ENCODE measurements around the gene HLA-DRB1. TPM values are rescaled to one million over a fixed set of nuclear protein-coding genes. Genes with fewer than 3 reads are reported as not detected.

HLA-DRB1 gene
- total RNA-seq, 4 donors from 2014 or later = 28.2 to 93.2 (median 49.1) TPM

DNA sequence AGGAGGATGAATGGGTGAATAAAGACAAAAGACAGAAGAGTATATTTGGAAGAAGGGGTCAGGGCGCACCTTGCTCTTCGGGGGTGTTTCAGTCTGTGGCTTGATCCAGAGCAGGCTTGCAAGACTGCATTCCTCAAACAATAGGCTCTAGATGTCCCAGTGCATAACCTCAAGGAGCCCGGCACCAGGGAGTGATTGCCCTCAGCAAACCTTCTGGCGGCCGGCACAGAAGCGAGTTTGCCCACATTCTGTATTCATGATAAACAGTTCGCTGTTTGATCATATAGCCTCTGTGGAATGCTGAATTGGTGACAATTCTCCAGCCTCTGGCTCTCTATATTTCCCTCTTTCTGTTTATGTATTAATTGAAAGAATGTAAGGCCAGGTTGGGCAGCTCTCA is 29.9 kb downstream of the HLA-DRB1 start:
- 72% methylated on average over 2 of the region's 7 CpGs for WGBS
- Histone ChIP-seq H3K27me3 (no peaks in the 10 kb centered on the region), H3K9me3 (no peaks in the 10 kb centered on the region), H3K4me1 (no peaks in the 10 kb centered on the region), H3K36me3 (no peaks in the 10 kb centered on the region), H3K4me3 (no peak overlapping the region), H3K27ac (replicated peaks in 1 of 4) (no peak overlapping the region)
- TF ChIP-seq, protein P1, sequence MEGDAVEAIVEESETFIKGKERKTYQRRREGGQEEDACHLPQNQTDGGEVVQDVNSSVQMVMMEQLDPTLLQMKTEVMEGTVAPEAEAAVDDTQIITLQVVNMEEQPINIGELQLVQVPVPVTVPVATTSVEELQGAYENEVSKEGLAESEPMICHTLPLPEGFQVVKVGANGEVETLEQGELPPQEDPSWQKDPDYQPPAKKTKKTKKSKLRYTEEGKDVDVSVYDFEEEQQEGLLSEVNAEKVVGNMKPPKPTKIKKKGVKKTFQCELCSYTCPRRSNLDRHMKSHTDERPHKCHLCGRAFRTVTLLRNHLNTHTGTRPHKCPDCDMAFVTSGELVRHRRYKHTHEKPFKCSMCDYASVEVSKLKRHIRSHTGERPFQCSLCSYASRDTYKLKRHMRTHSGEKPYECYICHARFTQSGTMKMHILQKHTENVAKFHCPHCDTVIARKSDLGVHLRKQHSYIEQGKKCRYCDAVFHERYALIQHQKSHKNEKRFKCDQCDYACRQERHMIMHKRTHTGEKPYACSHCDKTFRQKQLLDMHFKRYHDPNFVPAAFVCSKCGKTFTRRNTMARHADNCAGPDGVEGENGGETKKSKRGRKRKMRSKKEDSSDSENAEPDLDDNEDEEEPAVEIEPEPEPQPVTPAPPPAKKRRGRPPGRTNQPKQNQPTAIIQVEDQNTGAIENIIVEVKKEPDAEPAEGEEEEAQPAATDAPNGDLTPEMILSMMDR (IDR thresholded peaks at IDR 0.05) = no peak
- TF ChIP-seq EP300 (IDR thresholded peaks at IDR 0.05) (no peak), POLR2AphosphoS5 (IDR thresholded peaks at IDR 0.05) (no peak), POLR2A (IDR thresholded peaks at IDR 0.05; ENCODE audit: low read depth) (no peak)
- DNase-seq (ENCODE audit: extremely low spot score) = no peak
- intact Hi-C loops (cut with DNase I) = no loop called here

DNA sequence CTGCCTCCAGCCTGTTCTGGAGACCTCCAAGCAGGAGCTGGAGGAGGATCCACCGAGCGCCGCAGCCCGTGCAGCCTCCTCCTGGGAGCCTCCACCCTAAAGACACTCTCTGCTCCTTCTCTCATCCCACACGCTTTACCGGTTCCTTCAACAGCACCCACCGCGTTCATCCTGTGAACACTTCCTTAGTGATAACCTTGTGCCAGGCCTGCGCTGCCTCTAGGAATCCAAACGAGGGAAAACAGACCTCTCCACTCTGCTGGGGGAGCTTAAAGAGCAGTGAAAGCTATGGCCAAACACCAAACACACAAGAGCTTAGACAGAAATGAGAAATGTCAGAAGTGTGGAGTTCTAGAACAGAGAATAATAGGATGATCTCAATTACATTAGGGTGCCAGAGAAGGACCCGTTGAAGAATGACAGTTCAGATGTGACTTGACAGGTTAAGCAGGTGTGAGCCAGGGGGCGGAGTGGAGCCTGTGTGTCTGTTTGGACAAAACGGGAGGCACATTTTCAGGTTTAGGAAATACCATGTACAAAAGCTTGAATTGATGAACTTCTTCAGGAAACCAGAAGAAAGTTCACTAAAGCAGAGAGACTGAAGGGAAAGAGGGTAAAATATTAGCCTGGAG is 31.1 kb downstream of the HLA-DRB1 start:
- intact Hi-C loops (cut with DNase I) = no loop called here
- TF ChIP-seq EP300 (IDR thresholded peaks at IDR 0.05) (no peak), POLR2A (IDR thresholded peaks at IDR 0.05; ENCODE audit: low read depth) (no peak), POLR2AphosphoS5 (IDR thresholded peaks at IDR 0.05) (no peak)
- TF ChIP-seq, protein P1 (IDR thresholded peaks at IDR 0.05) = no peak
- H3K27me3 ChIP-seq = no peaks in the 10 kb centered on the region
- no peak for DNase-seq (ENCODE audit: extremely low spot score)
- H3K9me3 ChIP-seq = no peaks in the 10 kb centered on the region
- no peak overlapping the region for H3K4me3 ChIP-seq
- H3K4me1 ChIP-seq = no peaks in the 10 kb centered on the region
- H3K27ac ChIP-seq (replicated peaks in 1 of 4) = no peak overlapping the region
- H3K36me3 ChIP-seq = no peaks in the 10 kb centered on the region
- 48% methylated on average over 13 of the region's 13 CpGs for WGBS

DNA sequence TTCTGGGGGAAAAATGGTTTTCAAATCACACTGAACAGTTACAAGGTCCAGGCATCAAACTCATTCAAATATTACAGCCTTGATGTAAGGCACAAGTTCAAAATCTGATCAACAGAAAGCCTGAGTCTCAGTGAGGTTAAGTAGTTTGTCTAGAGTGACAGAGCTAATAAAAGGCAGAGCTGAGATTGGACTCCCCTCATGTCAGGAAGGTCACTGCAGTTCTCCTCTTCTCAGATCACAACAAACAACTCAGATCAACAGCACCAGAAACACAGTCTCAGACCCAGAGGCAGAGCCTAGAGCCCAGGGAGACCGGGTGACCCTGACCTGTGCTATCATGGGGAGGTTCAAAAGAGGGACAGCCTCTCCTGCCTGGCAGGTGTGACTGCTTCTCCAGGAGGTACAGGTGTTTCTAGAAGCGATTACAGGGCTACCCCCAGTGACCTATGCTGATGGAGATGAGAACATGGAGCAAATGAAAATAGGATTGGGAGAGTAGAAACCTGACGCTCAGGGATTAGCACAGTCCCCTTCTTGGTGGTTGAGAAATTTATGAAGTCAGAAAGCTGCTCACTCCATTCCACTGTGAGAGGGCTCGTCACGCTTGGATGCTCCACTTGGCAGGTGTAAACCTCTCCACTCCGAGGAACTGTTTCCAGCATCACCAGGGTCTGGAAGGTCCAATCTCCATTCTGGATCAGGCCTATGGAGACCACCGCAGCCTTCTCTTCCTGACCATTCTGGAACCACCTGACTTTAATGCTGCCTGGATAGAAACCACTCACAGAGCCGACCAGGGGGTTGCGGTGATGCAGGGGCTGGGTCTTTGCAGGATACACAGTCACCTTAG is 35.3 kb downstream of the HLA-DRB1 start:
- TF ChIP-seq, protein P1 (IDR thresholded peaks at IDR 0.05) = no peak
- TF ChIP-seq POLR2A (IDR thresholded peaks at IDR 0.05; ENCODE audit: low read depth) (no peak), EP300 (IDR thresholded peaks at IDR 0.05) (no peak), POLR2AphosphoS5 (IDR thresholded peaks at IDR 0.05) (no peak)
- H3K36me3 ChIP-seq = no peaks in the 10 kb centered on the region
- H3K4me3 ChIP-seq = no peak overlapping the region
- H3K9me3 ChIP-seq = no peaks in the 10 kb centered on the region
- no peaks in the 10 kb centered on the region for H3K27me3 ChIP-seq
- DNase-seq (ENCODE audit: extremely low spot score) = no peak
- H3K27ac ChIP-seq (replicated peaks in 1 of 4) = no peak overlapping the region
- 78% methylated on average over 9 of the region's 9 CpGs for WGBS
- intact Hi-C loops (cut with DNase I) = no loop called here
- no peaks in the 10 kb centered on the region for H3K4me1 ChIP-seq

DNA sequence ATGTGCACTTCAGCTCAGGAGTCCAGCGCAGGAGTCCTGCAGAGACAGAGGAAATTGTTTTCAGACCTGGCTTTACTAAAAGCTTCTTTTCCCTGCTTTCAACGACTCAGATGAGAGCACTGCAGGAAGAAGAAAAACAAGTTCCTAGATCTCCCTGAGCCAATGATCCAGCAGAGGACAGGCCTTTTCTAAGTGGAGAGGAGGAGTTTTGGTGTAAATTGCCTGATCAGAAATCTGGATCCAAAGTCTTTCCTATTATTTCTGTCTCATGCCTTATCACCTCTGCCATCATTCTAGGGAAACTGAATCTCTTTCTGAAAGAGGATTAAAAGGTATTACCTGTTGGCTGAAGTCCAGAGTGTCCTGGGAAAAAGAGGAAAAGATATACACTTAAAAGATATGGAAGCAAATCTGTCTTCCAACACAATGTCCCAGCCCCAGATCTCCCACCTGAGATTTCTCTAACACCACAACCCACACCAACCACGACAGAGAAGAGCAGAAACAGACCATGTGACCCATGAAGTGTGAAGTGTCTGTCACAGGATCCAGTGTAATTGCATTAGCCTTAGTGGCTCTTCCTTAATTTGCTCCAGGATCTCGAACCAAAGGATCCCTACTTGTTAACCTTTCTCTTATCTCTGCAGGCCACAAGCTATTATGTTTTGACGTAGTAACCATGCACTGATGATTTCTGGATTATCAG is 36.5 kb downstream of the HLA-DRB1 start:
- no peak overlapping the region for H3K27ac ChIP-seq (replicated peaks in 1 of 4)

More for the DNA sequence above, 36.5 kb downstream of the HLA-DRB1 start:
- H3K27me3 ChIP-seq = no peaks in the 10 kb centered on the region
- 51% methylated on average over 5 of the region's 5 CpGs for WGBS
- H3K9me3 ChIP-seq = no peaks in the 10 kb centered on the region
- no peaks in the 10 kb centered on the region for H3K4me1 ChIP-seq
- H3K4me3 ChIP-seq = no peak overlapping the region
- DNase-seq (ENCODE audit: extremely low spot score) = no peak
- H3K36me3 ChIP-seq = no peaks in the 10 kb centered on the region
- intact Hi-C loops (cut with DNase I) = no loop called here
- TF ChIP-seq EP300 (IDR thresholded peaks at IDR 0.05) (no peak), POLR2A (IDR thresholded peaks at IDR 0.05; ENCODE audit: low read depth) (no peak), POLR2AphosphoS5 (IDR thresholded peaks at IDR 0.05) (no peak)
- TF ChIP-seq, protein P1 (IDR thresholded peaks at IDR 0.05) = no peak

Measured in esophagus muscularis mucosa (tissue), 4 donors.